ENCODE results near the gene HTR3A.

- TF ChIP-seq CTCF (IDR thresholded peaks at IDR 0.05), result no peak
- no peak for TF ChIP-seq ZFX (IDR thresholded peaks at IDR 0.05; ENCODE audit: borderline replicate concordance)
These were observed 11.6 kb downstream of the HTR3A start for GRCh38 chr11:113986351-113987140.
